Stromal cell of bone marrow (primary cell): ENCODE data around the gene DNAH1.

Experiments used
- DNase-seq: peaks from one replicate; pipeline ENCODE4 v3.0.0-alpha.2; 2012; ENCODE audit warnings: low read depth

Gene DNAH1

GRCh38 chr3:52358362-52358940 lies 42.3 kb downstream of the DNAH1 start:
- DNase-seq = no peak

GRCh38 chr3:52359116-52359855 lies 43.2 kb downstream of the DNAH1 start:
- no peak for DNase-seq

GRCh38 chr3:52361011-52361410 lies 44.9 kb downstream of the DNAH1 start:
- DNase-seq = no peak

- no peak for DNase-seq
Measured at GRCh38 chr3:52361454-52361853, 45.3 kb downstream of the DNAH1 start.

GRCh38 chr3:52361898-52362297 lies 45.8 kb downstream of the DNAH1 start:
- DNase-seq = no peak

- DNase-seq = no peak
Measured at GRCh38 chr3:52364322-52365035, 48.4 kb downstream of the DNAH1 start.

GRCh38 chr3:52366527-52366926 lies 50.4 kb downstream of the DNAH1 start:
- no peak for DNase-seq

- DNase-seq = no peak
Measured at GRCh38 chr3:52367891-52368880, 52.1 kb downstream of the DNAH1 start.

GRCh38 chr3:52370531-52370930 lies 54.4 kb downstream of the DNAH1 start:
- no peak for DNase-seq

GRCh38 chr3:52372822-52373504 lies 56.8 kb downstream of the DNAH1 start:
- DNase-seq = no peak

- DNase-seq = no peak
Measured at GRCh38 chr3:52373676-52374075, 57.6 kb downstream of the DNAH1 start.

GRCh38 chr3:52374173-52374572 lies 58.1 kb downstream of the DNAH1 start:
- DNase-seq = no peak

- DNase-seq = no peak
Measured at GRCh38 chr3:52379610-52380009, 63.5 kb downstream of the DNAH1 start.

GRCh38 chr3:52380023-52380422 lies 63.9 kb downstream of the DNAH1 start:
- no peak for DNase-seq

GRCh38 chr3:52381623-52382022 lies 65.5 kb downstream of the DNAH1 start:
- no peak for DNase-seq

GRCh38 chr3:52383446-52383845 lies 67.3 kb downstream of the DNAH1 start:
- no peak for DNase-seq

GRCh38 chr3:52384019-52384761 lies 68.1 kb downstream of the DNAH1 start:
- no peak for DNase-seq

- DNase-seq = peak; percentile 3
Measured at GRCh38 chr3:52385157-52385556, 69.0 kb downstream of the DNAH1 start.

- DNase-seq = no peak
Measured at GRCh38 chr3:52387481-52387880, 71.4 kb downstream of the DNAH1 start.

- DNase-seq = no peak
Measured at GRCh38 chr3:52388348-52388821, 72.3 kb downstream of the DNAH1 start.

- no peak for DNase-seq
Measured at GRCh38 chr3:52388933-52389332, 72.8 kb downstream of the DNAH1 start.
